Keratinocyte (primary cell): ENCODE results near the gene WFDC10B. TPM values are rescaled to one million over a fixed set of nuclear protein-coding genes. Genes with fewer than 3 reads are reported as not detected.
"Not testable (repeated sequence)": the region's sequence is repeated elsewhere in the genome, so short reads cannot be mapped to it uniquely, and the experiment has no call there.

ENCODE experiments used
- DNase-seq: peaks from one replicate; pipeline ENCODE4 v3.0.0-alpha.2; 2011; ENCODE audit warnings: low read depth, missing footprints, low spot score
- FAIRE-seq: peaks from 2 replicates; lab custom pipeline; 2011; peaks lifted over from hg19 to GRCh38; lab: Jason Lieb, UNC
- H2AFZ ChIP-seq: 2 replicates; pipeline ENCODE4 v1.6.0; 2012; ENCODE audit warnings: low read length, control low read depth, inconsistent platforms; ENCODE audit not compliant: control insufficient read depth
- H3K27ac ChIP-seq: 2 replicates; pipeline ENCODE4 v1.5.1; 2011; ENCODE audit warnings: low read length; ENCODE audit not compliant: control insufficient read depth, insufficient read depth
- H3K27me3 ChIP-seq: 3 replicates; pipeline ENCODE4 v1.6.0; 2011; ENCODE audit warnings: low read length; ENCODE audit not compliant: control insufficient read depth, insufficient read depth; ENCODE audit errors: extremely low read depth
- H3K36me3 ChIP-seq, 2 experiments: 2 replicates in 1 of 2; 3 replicates in 1 of 2; pipeline ENCODE4 v1.5.1; 2011; ENCODE audit warnings: low read length in 2 of 2, mild to moderate bottlenecking in 1 of 2; ENCODE audit not compliant: control insufficient read depth in 2 of 2, insufficient read depth in 2 of 2; ENCODE audit errors: extremely low read depth in 1 of 2
- H3K4me1 ChIP-seq: 3 replicates; pipeline ENCODE4 v1.5.1; 2011; ENCODE audit warnings: low read length; ENCODE audit not compliant: control insufficient read depth, insufficient read depth; ENCODE audit errors: extremely low read depth
- H3K4me2 ChIP-seq: 3 replicates; pipeline ENCODE4 v1.6.0; 2011; ENCODE audit warnings: low read depth, low read length; ENCODE audit not compliant: control insufficient read depth, insufficient read depth; ENCODE audit errors: extremely low read depth
- H3K4me3 ChIP-seq, 3 experiments: fragments of 200-600 bp in 1 of 3; sonication (generic) in 1 of 3; 2 replicates in 2 of 3; 3 replicates in 1 of 3; pipeline ENCODE4 v1.5.1; 2011 to 2016; ENCODE audit warnings: low read length in 3 of 3, mild to moderate bottlenecking in 3 of 3, control low read depth in 2 of 3, inconsistent platforms in 1 of 3, low read depth in 1 of 3, mixed read lengths in 1 of 3, mixed run types in 1 of 3, moderate library complexity in 1 of 3; ENCODE audit not compliant: control insufficient read depth in 2 of 3, insufficient read depth in 2 of 3; ENCODE audit errors: extremely low read depth in 1 of 3
- H3K79me2 ChIP-seq: 2 replicates; pipeline ENCODE4 v1.6.0; 2012; ENCODE audit warnings: low read length; ENCODE audit not compliant: control insufficient read depth, insufficient read depth
- H3K9ac ChIP-seq: 3 replicates; pipeline ENCODE4 v1.6.0; 2011; ENCODE audit warnings: low read length; ENCODE audit not compliant: control insufficient read depth, insufficient read depth; ENCODE audit errors: extremely low read depth
- H3K9me1 ChIP-seq: 3 replicates; pipeline ENCODE4 v1.6.0; 2011; ENCODE audit warnings: low read length; ENCODE audit not compliant: control insufficient read depth, insufficient read depth; ENCODE audit errors: extremely low read depth
- H3K9me3 ChIP-seq: 2 replicates; pipeline ENCODE4 v1.5.1; 2012; ENCODE audit warnings: low read depth, low read length; ENCODE audit not compliant: control insufficient read depth
- H4K20me1 ChIP-seq: 3 replicates; pipeline ENCODE4 v1.6.0; 2011; ENCODE audit warnings: low read length; ENCODE audit not compliant: control insufficient read depth, insufficient read depth; ENCODE audit errors: extremely low read depth
- EZH2 ChIP-seq: IDR thresholded peaks from one replicate; pipeline ENCODE4 v1.6.1; 2012; ENCODE audit warnings: inconsistent platforms, mild to moderate bottlenecking, low read length, moderate library complexity
- dilution Hi-C: fragments of 300-500 bp; cut with MboI; formaldehyde crosslinking; loops from one replicate; pipeline ENCODE4 v1.7.0; 2020; ENCODE audit warnings: low sequenced_read_pairs; ENCODE audit not compliant: extremely low pct_ligation_motif_present
- polyA plus RNA-seq, 5 experiments: library from polyadenylated mRNA; depleted of rRNA in 3 of 5; stranded (reverse) in 3 of 5; stranded (forward) in 1 of 5; unstranded in 1 of 5; fragments of >200 nt; gene quantifications; 1 replicate in 1 of 5; 2 replicates in 3 of 5; 3 replicates in 1 of 5; pipeline versions ENCODE4 v1.2.1 to v1.2.3, GENCODE V29; 2011 to 2012; ENCODE audit warnings: missing spikeins in 2 of 5, low read depth in 1 of 5, low replicate concordance in 1 of 5
- TF ChIP-seq, protein P1 (sequence below), 3 experiments: IDR thresholded peaks in 1 of 3; conservative IDR thresholded peaks in 1 of 3; optimal IDR thresholded peaks in 1 of 3; 2 replicates in 2 of 3; 3 replicates in 1 of 3; pipeline versions ENCODE3 to v1.5.1; 2011; ENCODE audit warnings: low read length in 3 of 3, mild to moderate bottlenecking in 3 of 3, moderate library complexity in 2 of 3, control low read depth in 1 of 3, inconsistent platforms in 1 of 3; ENCODE audit not compliant: insufficient read depth in 2 of 3; ENCODE audit errors: extremely low read depth in 1 of 3

Gene WFDC10B
- polyA plus RNA-seq, 1 donor (not counting 4 experiments of a cell fraction or from before 2014, with no cell fraction given), result not detected

- Histone ChIP-seq H2AFZ (no peak overlapping the region), H3K4me3 (no peak overlapping the region), H3K36me3 (no peaks in the 10 kb centered on the region), H4K20me1 (no peaks in the 10 kb centered on the region), H3K27me3 (no peaks in the 10 kb centered on the region), H3K4me2 (no peak overlapping the region), H3K9ac (no peak overlapping the region), H3K27ac (no peak overlapping the region), H3K9me3 (no peaks in the 10 kb centered on the region), H3K4me1 (no peaks in the 10 kb centered on the region), H3K9me1 (no peaks in the 10 kb centered on the region), H3K79me2 (no peaks in the 10 kb centered on the region)
- DNase-seq (no peak), FAIRE-seq (no peak)
- dilution Hi-C loops, result no loop called here
- TF ChIP-seq, protein P1, sequence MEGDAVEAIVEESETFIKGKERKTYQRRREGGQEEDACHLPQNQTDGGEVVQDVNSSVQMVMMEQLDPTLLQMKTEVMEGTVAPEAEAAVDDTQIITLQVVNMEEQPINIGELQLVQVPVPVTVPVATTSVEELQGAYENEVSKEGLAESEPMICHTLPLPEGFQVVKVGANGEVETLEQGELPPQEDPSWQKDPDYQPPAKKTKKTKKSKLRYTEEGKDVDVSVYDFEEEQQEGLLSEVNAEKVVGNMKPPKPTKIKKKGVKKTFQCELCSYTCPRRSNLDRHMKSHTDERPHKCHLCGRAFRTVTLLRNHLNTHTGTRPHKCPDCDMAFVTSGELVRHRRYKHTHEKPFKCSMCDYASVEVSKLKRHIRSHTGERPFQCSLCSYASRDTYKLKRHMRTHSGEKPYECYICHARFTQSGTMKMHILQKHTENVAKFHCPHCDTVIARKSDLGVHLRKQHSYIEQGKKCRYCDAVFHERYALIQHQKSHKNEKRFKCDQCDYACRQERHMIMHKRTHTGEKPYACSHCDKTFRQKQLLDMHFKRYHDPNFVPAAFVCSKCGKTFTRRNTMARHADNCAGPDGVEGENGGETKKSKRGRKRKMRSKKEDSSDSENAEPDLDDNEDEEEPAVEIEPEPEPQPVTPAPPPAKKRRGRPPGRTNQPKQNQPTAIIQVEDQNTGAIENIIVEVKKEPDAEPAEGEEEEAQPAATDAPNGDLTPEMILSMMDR (optimal IDR thresholded peaks at IDR 0.05 in 1 of 3, IDR thresholded peaks at IDR 0.05 in 1 of 3, conservative IDR thresholded peaks at IDR 0.05 in 1 of 3; ENCODE audit: extremely low read depth in 1 of 3, insufficient read depth in 2 of 3, low read length in 3 of 3), result no peak
- TF ChIP-seq EZH2, result no peak
These were observed 57.9 kb downstream of the WFDC10B start for GRCh38 chr20:45646875-45647274.

- H4K20me1 ChIP-seq, H3K4me2 ChIP-seq, H3K9me1 ChIP-seq, H3K9me3 ChIP-seq, H3K36me3 ChIP-seq, H2AFZ ChIP-seq, H3K4me3 ChIP-seq, H3K27ac ChIP-seq, H3K4me1 ChIP-seq, H3K9ac ChIP-seq, FAIRE-seq, H3K27me3 ChIP-seq, H3K79me2 ChIP-seq, DNase-seq, dilution Hi-C loops: not testable (repeated sequence)
These were observed 59.0 kb downstream of the WFDC10B start for GRCh38 chr20:45645869-45646268.

DNA sequence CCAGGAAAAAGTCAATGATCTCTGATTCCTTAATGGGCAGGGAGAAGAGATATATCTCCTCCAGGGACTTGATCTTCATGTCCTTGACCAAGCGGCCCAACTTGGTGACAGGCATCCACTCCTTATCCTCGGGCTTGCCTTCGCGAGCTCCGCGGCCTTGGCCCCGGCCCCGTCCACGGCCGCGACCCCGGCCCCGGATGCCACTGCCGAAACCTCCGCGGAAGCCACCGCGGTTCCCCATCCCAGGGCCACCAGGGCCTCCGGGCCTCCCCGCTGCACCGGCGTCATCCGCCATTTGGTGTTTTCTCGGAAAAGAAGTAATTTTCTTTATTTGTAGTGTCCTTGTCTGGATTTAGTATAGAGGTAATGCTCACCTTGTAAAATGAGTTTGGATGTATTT is 63.7 kb downstream of the WFDC10B start:
- H3K27ac ChIP-seq, H2AFZ ChIP-seq, H3K4me1 ChIP-seq, H3K27me3 ChIP-seq, H3K36me3 ChIP-seq, H3K4me2 ChIP-seq, H3K9ac ChIP-seq, FAIRE-seq, H4K20me1 ChIP-seq, H3K9me3 ChIP-seq, DNase-seq, H3K79me2 ChIP-seq, H3K9me1 ChIP-seq, dilution Hi-C loops, H3K4me3 ChIP-seq: not testable (repeated sequence)
